ENCODE results near the gene INO80C. TPM values are rescaled to one million over a fixed set of nuclear protein-coding genes. Genes with fewer than 3 reads are reported as not detected.

INO80C gene
- total RNA-seq, 1 donor = 15.3 TPM

DNA sequence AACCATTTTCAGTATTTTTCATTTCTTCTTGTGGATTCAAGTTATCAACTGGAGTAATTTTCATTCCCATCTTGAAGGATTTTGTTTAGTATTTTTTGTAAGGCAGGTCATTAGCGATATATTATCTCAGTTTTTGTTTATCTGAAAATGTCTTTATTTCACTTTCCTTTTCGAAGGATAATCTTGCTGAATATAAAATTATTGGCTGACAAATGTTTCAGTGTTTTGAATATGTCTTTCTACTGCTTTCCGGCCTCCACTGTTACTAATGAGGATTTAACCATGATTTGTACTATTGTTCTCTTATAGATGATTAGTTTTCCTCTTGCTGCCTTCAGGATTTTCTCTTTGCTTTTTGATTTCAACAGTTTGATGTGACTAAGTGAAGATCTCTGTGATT, 62.4 kb downstream of the INO80C start:
- DNase-seq (ENCODE audit: low read depth in 2 of 3, low spot score in 2 of 3) = peak in 1 of 3 donors; percentile 40

DNA sequence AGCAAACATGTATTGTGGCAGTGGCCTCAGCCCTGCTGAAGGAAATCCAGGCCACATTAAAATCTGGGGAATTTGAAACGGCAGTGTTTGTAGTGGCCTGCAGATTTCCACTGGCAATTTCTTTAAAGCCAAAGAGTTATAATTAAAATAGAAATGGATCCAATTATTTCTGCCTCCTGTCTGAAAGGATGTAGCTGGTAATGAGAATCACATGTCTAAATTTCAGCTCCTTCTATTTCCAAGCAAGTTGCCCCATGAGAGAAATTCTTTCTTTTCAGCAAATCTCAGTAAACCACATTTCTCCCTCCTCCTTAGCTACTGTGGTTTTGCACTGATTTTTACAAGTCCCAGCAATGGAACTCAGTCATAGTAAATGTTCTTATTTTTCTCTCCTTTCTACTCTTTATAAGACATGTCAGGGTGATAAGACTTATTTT, 65.2 kb downstream of the INO80C start:
- DNase-seq (ENCODE audit: low read depth in 2 of 3, low spot score in 2 of 3) = no peak

DNA sequence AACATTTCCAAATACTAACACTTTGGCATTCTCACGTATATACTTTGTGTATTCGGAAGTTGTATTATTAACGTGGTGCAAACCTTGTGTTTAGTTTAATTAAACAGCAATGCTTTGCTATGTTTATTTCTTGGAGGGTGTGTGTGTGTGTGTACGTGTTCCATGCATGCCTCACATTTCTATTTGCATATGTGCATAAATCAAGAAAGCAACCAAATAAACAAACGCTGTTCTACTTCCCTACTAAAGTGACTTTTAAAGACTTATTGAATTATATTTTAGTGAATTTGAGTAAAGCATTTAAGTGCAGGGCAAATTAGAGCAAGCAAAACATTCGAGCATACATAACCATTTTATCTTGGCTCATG, 66.4 kb downstream of the INO80C start:
- DNase-seq (ENCODE audit: low read depth in 2 of 3, low spot score in 2 of 3) = no peak

DNA sequence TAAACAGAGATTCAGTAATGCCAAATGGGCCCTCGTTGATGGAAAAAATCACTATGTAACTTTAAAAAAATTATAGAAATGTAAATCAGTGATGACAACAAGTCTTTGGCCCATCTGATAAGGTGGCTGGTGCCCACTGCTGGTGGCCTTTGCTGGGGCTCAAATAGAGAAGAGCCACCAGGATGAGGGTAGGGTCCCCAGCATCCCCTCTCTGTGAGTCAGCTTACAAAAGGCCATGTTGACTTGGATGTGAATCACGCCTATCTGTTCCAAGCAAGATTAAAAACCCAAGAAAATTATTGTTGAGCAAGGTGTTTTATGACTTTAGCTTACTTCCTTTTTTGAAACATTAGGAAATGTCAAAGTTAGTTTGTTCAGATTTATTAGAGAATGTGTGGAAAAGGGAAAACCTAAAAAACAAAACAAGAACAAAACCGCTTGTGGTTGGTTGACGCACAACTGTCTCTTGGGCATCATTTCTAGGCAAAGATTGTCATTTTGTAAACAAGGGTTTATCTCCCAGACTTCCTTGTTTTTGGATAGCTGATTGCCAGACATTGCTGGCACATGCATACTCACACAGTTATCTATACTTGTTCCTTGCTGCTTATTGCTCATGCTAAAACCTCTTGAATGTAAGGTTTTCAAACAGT, 66.9 kb downstream of the INO80C start:
- peak in 2 of 3 donors; percentile 42 to 49 for DNase-seq (ENCODE audit: low read depth in 2 of 3, low spot score in 2 of 3)

DNA sequence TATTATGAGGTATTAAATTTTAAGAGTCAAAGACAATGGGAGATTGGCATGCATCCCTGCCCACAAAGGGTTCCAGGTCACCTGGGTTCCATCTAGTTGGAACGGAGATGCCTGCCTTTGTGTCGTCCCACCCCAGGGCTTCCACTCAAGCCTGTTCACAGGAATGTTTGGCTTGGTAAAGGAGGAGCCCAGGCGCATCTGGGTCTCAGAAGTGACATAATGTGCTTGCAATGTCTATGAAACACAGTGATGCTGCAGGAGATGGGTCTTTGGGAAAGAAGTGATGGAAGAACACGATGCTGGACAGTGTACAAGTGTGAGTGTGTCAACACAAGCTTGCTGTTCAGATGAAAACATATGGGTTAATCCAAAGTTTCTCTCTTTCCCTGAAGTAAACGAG, 71.0 kb downstream of the INO80C start:
- no peak for DNase-seq (ENCODE audit: low read depth in 2 of 3, low spot score in 2 of 3)

DNA sequence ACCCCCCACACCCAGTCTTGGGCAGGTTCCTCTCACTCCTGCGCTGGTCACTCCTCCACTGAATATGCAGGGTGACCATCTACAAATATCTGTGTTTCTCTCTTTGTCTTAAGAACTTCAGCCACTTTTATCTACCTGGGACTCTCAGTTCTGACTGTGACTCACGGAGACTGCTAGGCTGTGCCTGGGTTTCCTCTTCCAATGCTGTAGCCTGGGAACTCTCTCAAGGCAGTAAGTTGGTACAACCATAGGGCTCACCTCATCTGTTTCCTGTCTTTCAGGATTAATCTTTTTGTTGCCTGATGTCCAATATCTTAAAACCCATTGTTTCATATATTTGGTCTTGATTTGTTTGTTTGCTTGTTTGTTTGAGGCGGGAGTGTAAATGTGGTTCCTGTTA, 73.4 kb downstream of the INO80C start:
- DNase-seq (ENCODE audit: low read depth in 2 of 3, low spot score in 2 of 3) = no peak

DNA sequence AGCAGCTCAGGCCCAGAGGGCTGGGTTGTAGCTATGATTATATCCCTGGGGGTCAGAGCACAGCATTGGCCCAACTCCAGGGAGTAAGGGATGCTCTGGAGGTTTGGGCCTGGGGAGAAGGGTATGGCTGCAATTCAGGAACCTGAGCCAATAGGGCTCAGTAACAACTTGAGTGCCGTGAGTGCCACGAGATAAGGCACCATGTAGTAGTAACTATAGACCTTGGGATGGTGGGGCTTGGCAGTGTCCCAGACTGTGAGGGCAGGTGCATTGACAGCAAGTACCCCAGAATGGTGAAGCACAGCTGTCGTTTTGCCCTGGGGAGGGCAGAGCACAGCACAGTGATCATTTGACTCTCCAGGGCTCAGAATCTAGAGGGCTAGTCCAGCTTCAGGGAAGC, 75.5 kb downstream of the INO80C start:
- no peak for DNase-seq (ENCODE audit: low read depth in 2 of 3, low spot score in 2 of 3)

DNA sequence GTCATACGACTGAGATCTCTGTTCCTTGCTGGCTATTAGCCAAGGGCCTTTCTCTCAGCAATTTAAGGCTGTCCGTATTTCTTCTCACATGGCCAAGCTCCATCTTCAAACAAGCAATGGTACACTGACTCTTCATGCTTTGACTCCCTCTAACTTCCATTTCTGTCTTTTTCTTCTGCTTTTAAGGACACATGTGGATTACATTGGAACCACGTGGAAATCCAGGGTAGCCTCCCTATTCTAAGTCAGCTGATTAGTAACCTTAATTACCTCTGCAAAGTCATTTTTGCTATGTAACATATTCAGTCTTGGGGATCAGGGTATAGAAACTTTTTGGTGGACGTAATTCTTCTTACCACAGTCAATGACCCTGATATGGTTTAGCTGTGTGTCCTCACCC, 79.2 kb downstream of the INO80C start:
- DNase-seq (ENCODE audit: low read depth in 2 of 3, low spot score in 2 of 3) = no peak

Small RNAs within 50 kb of the gene (small RNA-seq; reads per million reads assigned to genes)
- not detected for gene AC007998.5

Other genes starting within 250 kb of the INO80C start
- gene ZSCAN30, start 207.7 kb downstream of the INO80C start, total RNA-seq = 14.8 TPM
- gene ZNF24, start 153.5 kb downstream of the INO80C start, total RNA-seq = 14.5 TPM
- gene ZNF396, start 120.6 kb downstream of the INO80C start, total RNA-seq = 0.81 TPM
- 35.0 TPM for gene GALNT1, start 83.8 kb upstream of the INO80C start, total RNA-seq